Ectodermal cell (in vitro differentiated cells): ENCODE results near the gene PRSS27.
A peak's percentile ranks its signal among the peaks of the same experiment; 100 is the strongest.
"Not testable (repeated sequence)": the region's sequence is repeated elsewhere in the genome, so short reads cannot be mapped to it uniquely, and the experiment has no call there.

Experiments
- H3K27ac ChIP-seq: 2 replicates; pipeline ENCODE4 v1.7.0; 2013; ENCODE audit warnings: mild to moderate bottlenecking, low read depth, low read length; ENCODE audit not compliant: insufficient read depth, poor library complexity, severe bottlenecking
- H3K27me3 ChIP-seq: 2 replicates; pipeline ENCODE4 v1.7.0; 2013; ENCODE audit warnings: mild to moderate bottlenecking, low read length; ENCODE audit not compliant: insufficient read depth, control insufficient read depth, poor library complexity, severe bottlenecking
- H3K36me3 ChIP-seq: one replicate; pipeline ENCODE4 v1.7.0; 2013; ENCODE audit warnings: low read length; ENCODE audit not compliant: control insufficient read depth, insufficient read depth
- H3K4me1 ChIP-seq: one replicate; pipeline ENCODE4 v1.7.0; 2013; ENCODE audit warnings: low read length; ENCODE audit not compliant: control insufficient read depth, insufficient read depth
- H3K4me3 ChIP-seq: 2 replicates; pipeline ENCODE4 v1.7.0; 2013; ENCODE audit warnings: low read depth, low read length, control low read depth; ENCODE audit not compliant: insufficient read depth
- H3K9me3 ChIP-seq: 2 replicates; pipeline ENCODE4 v1.7.0; 2013; ENCODE audit warnings: mild to moderate bottlenecking, low read length, moderate library complexity; ENCODE audit not compliant: control insufficient read depth
- WGBS, 2 experiments: methylation state at CpG; one replicate each; pipeline ENCODE4 v1.1.7; 2013; ENCODE audit warnings: missing lambda C conversion rate in 2 of 2; 5-methylcytosine and 5-hydroxymethylcytosine counted together

PRSS27 gene

GRCh38 chr16:2698103-2698870, 21.7 kb downstream of the PRSS27 start:
- H3K27me3 ChIP-seq = no peaks in the 10 kb centered on the region
- H3K4me1 ChIP-seq = peaks cover 3% of the 10 kb centered on the region
- no peak overlapping the region for H3K4me3 ChIP-seq
- no peaks in the 10 kb centered on the region for H3K9me3 ChIP-seq
- no peak overlapping the region for H3K27ac ChIP-seq
- 95 to 97% methylated on average over 28 of the region's 28 CpGs for WGBS, 2 experiments
- H3K36me3 ChIP-seq = peaks cover 15% of the 10 kb centered on the region

- H3K9me3 ChIP-seq = no peaks in the 10 kb centered on the region
- peaks cover 8% of the 10 kb centered on the region for H3K36me3 ChIP-seq
- peaks cover 11% of the 10 kb centered on the region for H3K4me1 ChIP-seq
- no peak overlapping the region for H3K4me3 ChIP-seq
- no peak overlapping the region for H3K27ac ChIP-seq
- no peaks in the 10 kb centered on the region for H3K27me3 ChIP-seq
- WGBS, 2 experiments = 94 to 95% methylated on average over 16 to 17 of the region's 17 CpGs
Observed at GRCh38 chr16:2697401-2697948, 22.5 kb downstream of the PRSS27 start.

GRCh38 chr16:2696601-2697250, 23.3 kb downstream of the PRSS27 start:
- H3K9me3 ChIP-seq, H3K36me3 ChIP-seq, H3K4me3 ChIP-seq, H3K27me3 ChIP-seq, H3K27ac ChIP-seq: not testable (repeated sequence)
- 92 to 95% methylated on average over 31 of the region's 37 CpGs for WGBS, 2 experiments
- peaks cover 13% of the 10 kb centered on the region for H3K4me1 ChIP-seq

- Histone ChIP-seq H3K9me3 (no peaks in the 10 kb centered on the region), H3K27me3 (no peaks in the 10 kb centered on the region), H3K36me3 (no peaks in the 10 kb centered on the region), H3K4me1 (peaks cover 13% of the 10 kb centered on the region), H3K27ac (peak overlapping the region; percentile 67), H3K4me3 (no peak overlapping the region)
- 83 to 85% methylated on average over 24 of the region's 24 CpGs for WGBS, 2 experiments
Observed at GRCh38 chr16:2692948-2693651, 26.9 kb downstream of the PRSS27 start.

GRCh38 chr16:2692251-2692947, 27.6 kb downstream of the PRSS27 start:
- 86 to 89% methylated on average over 14 of the region's 14 CpGs for WGBS, 2 experiments
- Histone ChIP-seq H3K36me3 (no peaks in the 10 kb centered on the region), H3K27me3 (no peaks in the 10 kb centered on the region), H3K27ac (peak overlapping the region; percentile 67), H3K4me1 (peaks cover 13% of the 10 kb centered on the region), H3K4me3 (no peak overlapping the region), H3K9me3 (no peaks in the 10 kb centered on the region)

- H3K4me3 ChIP-seq = no peak overlapping the region
- no peaks in the 10 kb centered on the region for H3K27me3 ChIP-seq
- H3K4me1 ChIP-seq = peaks cover 13% of the 10 kb centered on the region
- H3K36me3 ChIP-seq = no peaks in the 10 kb centered on the region
- 94 to 95% methylated on average over 29 of the region's 29 CpGs for WGBS, 2 experiments
- no peaks in the 10 kb centered on the region for H3K9me3 ChIP-seq
- H3K27ac ChIP-seq = no peak overlapping the region
Observed at GRCh38 chr16:2691491-2692248, 28.4 kb downstream of the PRSS27 start.

GRCh38 chr16:2690852-2691251, 29.2 kb downstream of the PRSS27 start:
- H3K4me1 ChIP-seq = peaks cover 13% of the 10 kb centered on the region

GRCh38 chr16:2689968-2690801, 29.8 kb downstream of the PRSS27 start:
- Histone ChIP-seq H3K27me3 (no peaks in the 10 kb centered on the region), H3K9me3 (no peaks in the 10 kb centered on the region), H3K36me3 (no peaks in the 10 kb centered on the region), H3K4me1 (peaks cover 13% of the 10 kb centered on the region), H3K27ac (no peak overlapping the region), H3K4me3 (no peak overlapping the region)
- 96% methylated on average over 36 of the region's 36 CpGs for WGBS, 2 experiments

More at GRCh38 chr16:2690852-2691251, 29.2 kb downstream of the PRSS27 start:
- no peak overlapping the region for H3K27ac ChIP-seq
- H3K9me3 ChIP-seq = no peaks in the 10 kb centered on the region
- H3K36me3 ChIP-seq = no peaks in the 10 kb centered on the region
- H3K4me3 ChIP-seq = no peak overlapping the region
- H3K27me3 ChIP-seq = no peaks in the 10 kb centered on the region
- 95% methylated on average over 11 of the region's 11 CpGs for WGBS, 2 experiments

GRCh38 chr16:2689422-2689821, 30.6 kb downstream of the PRSS27 start:
- H3K27me3 ChIP-seq, H3K4me3 ChIP-seq, H3K27ac ChIP-seq, H3K36me3 ChIP-seq, H3K9me3 ChIP-seq: not testable (repeated sequence)
- WGBS, 2 experiments = 86 to 90% methylated on average over 2 to 3 of the region's 13 CpGs
- H3K4me1 ChIP-seq = peaks cover 13% of the 10 kb centered on the region
